DMS114 treated with DMSO at 0.1 percent for 48 hours (cell line): ENCODE data around the gene LIMS1.
A peak's percentile ranks its signal among the peaks of the same experiment; 100 is the strongest.
"Not testable (repeated sequence)": the region's sequence is repeated elsewhere in the genome, so short reads cannot be mapped to it uniquely, and the experiment has no call there.

Source experiments
- DNase-seq: peaks from one replicate; lab custom pipeline; 2025; ENCODE audit not compliant: unreplicated experiment; lab: John Stamatoyannopoulos, UW

Gene LIMS1

GRCh38 chr2:108585436-108585835 lies 51.2 kb downstream of the LIMS1 start:
- no peak for DNase-seq

- no peak for DNase-seq
These were observed 51.8 kb downstream of the LIMS1 start for GRCh38 chr2:108586116-108586515.

GRCh38 chr2:108586631-108587030 lies 52.4 kb downstream of the LIMS1 start:
- DNase-seq = no peak

- no peak for DNase-seq
These were observed 53.4 kb downstream of the LIMS1 start for GRCh38 chr2:108587621-108588020.

GRCh38 chr2:108588070-108588668 lies 53.9 kb downstream of the LIMS1 start:
- no peak for DNase-seq

- no peak for DNase-seq
These were observed 55.1 kb downstream of the LIMS1 start for GRCh38 chr2:108589372-108589771.

GRCh38 chr2:108589781-108590180 lies 55.5 kb downstream of the LIMS1 start:
- DNase-seq = no peak

GRCh38 chr2:108591163-108591562 lies 56.9 kb downstream of the LIMS1 start:
- DNase-seq = no peak

GRCh38 chr2:108593547-108594098 lies 59.4 kb downstream of the LIMS1 start:
- no peak for DNase-seq

GRCh38 chr2:108594132-108594981 lies 60.1 kb downstream of the LIMS1 start:
- no peak for DNase-seq

- DNase-seq = no peak
These were observed 60.8 kb downstream of the LIMS1 start for GRCh38 chr2:108594982-108595464.

GRCh38 chr2:108595771-108596170 lies 61.5 kb downstream of the LIMS1 start:
- not testable (repeated sequence) for DNase-seq

GRCh38 chr2:108597105-108597744 lies 63.0 kb downstream of the LIMS1 start:
- not testable (repeated sequence) for DNase-seq

- not testable (repeated sequence) for DNase-seq
These were observed 66.9 kb downstream of the LIMS1 start for GRCh38 chr2:108601199-108601598.

GRCh38 chr2:108602422-108602821 lies 68.2 kb downstream of the LIMS1 start:
- no peak for DNase-seq

- no peak for DNase-seq
These were observed 69.9 kb downstream of the LIMS1 start for GRCh38 chr2:108604196-108604595.

- DNase-seq = no peak
These were observed 71.7 kb downstream of the LIMS1 start for GRCh38 chr2:108605947-108606346.

GRCh38 chr2:108607706-108608301 lies 73.5 kb downstream of the LIMS1 start:
- peak; percentile 1 for DNase-seq

GRCh38 chr2:108611021-108611420 lies 76.8 kb downstream of the LIMS1 start:
- DNase-seq = no peak

GRCh38 chr2:108612153-108612513 lies 77.9 kb downstream of the LIMS1 start:
- no peak for DNase-seq

- DNase-seq = no peak
These were observed 78.4 kb downstream of the LIMS1 start for GRCh38 chr2:108612514-108613183.
